Sciatic nerve (tissue), 2 donors: Measurements from ENCODE around the gene TSSK2. TPM values are rescaled to one million over a fixed set of nuclear protein-coding genes. Genes with fewer than 3 reads are reported as not detected.
"Not testable (repeated sequence)": the region's sequence is repeated elsewhere in the genome, so short reads cannot be mapped to it uniquely, and the experiment has no call there.

Source experiments
- ATAC-seq: fragments of 200-7000 bp; cut with Tn5 transposase; one replicate; pipeline ENCODE4 v1.9.1; 2020; ENCODE audit warnings: mild to moderate bottlenecking, moderate library complexity
- DNase-seq: peaks from one replicate; pipeline ENCODE4 v3.0.0-alpha.2; 2020; ENCODE audit warnings: low spot score
- intact Hi-C: fragments of 100-400 bp; cut with DNase I; formaldehyde crosslinking; loops from one replicate; pipeline ENCODE4 v1.14.2; 2022
- total RNA-seq: library from RNA; stranded (reverse); fragmentation: NEBNext Ultra II Directional; extraction: Animal tissue kit (Norgen Biotek cat#: 25700); gene quantifications from one replicate; pipeline ENCODE4 v1.2.1, GENCODE V29; 2021
- donor health status: DM: no; HTN: no; CAD: no.
- donor health status: DM: no; HTN: no; CAD: no.

TSSK2 gene
- total RNA-seq, result not detected

GRCh38 chr22:19130959-19131684, at the start of gene TSSK2:
Gene TSSK2 (plus strand): TSS chr22:19131308. CDS start chr22:19131400, 92 bp downstream.
- ATAC-seq (no peak), DNase-seq (no peak)
- intact Hi-C loops, result no loop called here

GRCh38 chr22:19081351-19081750, 49.8 kb upstream of the TSSK2 start:
- ATAC-seq (no peak), DNase-seq (no peak)
- intact Hi-C loops, result no loop called here

GRCh38 chr22:19082101-19082500, 49.0 kb upstream of the TSSK2 start:
- ATAC-seq, result no peak
- no peak for DNase-seq

DNA sequence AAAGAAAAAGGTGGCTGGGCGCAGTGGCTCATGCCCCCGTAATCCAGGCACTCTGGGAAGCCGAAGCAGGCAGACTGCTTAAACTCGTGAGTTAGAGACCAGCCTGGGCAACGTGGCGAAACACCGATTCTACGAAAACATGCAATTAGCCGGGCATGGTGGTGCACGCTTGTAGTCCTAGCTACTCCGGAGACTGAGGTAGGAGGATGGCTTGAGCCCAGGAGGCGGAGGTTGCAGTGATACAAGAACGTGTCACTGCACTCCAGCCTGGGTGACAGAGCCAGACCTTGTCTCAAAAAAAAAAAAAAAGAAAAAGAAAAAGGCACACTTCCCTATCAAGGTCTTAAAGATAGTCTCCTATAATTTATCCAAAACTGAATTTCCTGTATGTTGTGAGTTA, 48.3 kb upstream of the TSSK2 start:
- intact Hi-C loops, result no loop called here
- no peak for ATAC-seq
- DNase-seq, result no peak

More at GRCh38 chr22:19082101-19082500, 49.0 kb upstream of the TSSK2 start:
- intact Hi-C loops, result no loop called here

- ATAC-seq, intact Hi-C loops, DNase-seq: not testable (repeated sequence)
These were observed 47.0 kb upstream of the TSSK2 start for GRCh38 chr22:19084126-19084525.

DNA sequence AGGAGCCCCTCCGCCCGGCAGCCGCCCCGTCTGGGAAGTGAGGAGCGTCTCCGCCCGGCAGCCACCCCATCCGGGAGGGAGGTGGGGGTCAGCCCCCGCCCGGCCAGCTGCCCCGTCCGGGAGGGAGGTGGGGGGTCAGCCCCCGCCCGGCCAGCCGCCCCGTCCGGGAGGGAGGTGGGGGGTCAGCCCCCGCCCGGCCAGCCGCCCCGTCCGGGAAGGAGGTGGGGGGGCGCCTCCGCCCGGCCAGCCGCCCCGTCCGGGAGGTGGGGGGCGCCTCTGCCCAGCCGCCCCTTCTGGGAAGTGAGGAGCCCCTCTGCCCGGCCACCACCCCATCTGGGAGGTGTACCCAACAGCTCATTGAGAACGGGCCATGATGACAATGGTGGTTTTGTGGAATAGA, 46.5 kb upstream of the TSSK2 start:
- DNase-seq, intact Hi-C loops, ATAC-seq: not testable (repeated sequence)

GRCh38 chr22:19085233-19085718, 45.8 kb upstream of the TSSK2 start:
- DNase-seq (no peak), ATAC-seq (peak; percentile 13)
- intact Hi-C loops, result no loop called here

- ATAC-seq (no peak), DNase-seq (no peak)
These were observed 44.7 kb upstream of the TSSK2 start for GRCh38 chr22:19086417-19086816.

GRCh38 chr22:19086896-19087295, 44.2 kb upstream of the TSSK2 start:
- DNase-seq (no peak), ATAC-seq (no peak)
- intact Hi-C loops, result no loop called here

More at GRCh38 chr22:19086417-19086816, 44.7 kb upstream of the TSSK2 start:
- intact Hi-C loops, result no loop called here

GRCh38 chr22:19088866-19089595, 42.1 kb upstream of the TSSK2 start:
- ATAC-seq, result no peak
- DNase-seq, result no peak
- intact Hi-C loops, result no loop called here

DNA sequence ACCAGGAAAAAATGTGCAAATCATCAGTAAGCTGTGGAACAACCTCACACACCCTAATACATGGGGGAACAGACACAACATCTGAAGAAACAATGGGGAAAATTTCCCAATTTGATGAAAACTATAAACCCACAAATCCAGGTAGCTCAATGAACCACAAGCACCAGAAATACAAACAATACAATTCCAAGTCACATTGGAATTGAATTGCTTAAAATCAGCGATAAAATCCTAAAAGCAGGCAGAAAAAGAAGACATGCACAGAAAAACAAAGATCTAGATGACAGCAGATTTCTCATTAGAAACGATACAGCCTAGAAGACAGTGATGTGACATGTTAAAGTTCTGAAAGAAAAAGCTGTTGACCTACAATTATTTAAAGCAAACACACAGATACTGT, 40.9 kb upstream of the TSSK2 start:
- ATAC-seq, result no peak
- no peak for DNase-seq

DNA sequence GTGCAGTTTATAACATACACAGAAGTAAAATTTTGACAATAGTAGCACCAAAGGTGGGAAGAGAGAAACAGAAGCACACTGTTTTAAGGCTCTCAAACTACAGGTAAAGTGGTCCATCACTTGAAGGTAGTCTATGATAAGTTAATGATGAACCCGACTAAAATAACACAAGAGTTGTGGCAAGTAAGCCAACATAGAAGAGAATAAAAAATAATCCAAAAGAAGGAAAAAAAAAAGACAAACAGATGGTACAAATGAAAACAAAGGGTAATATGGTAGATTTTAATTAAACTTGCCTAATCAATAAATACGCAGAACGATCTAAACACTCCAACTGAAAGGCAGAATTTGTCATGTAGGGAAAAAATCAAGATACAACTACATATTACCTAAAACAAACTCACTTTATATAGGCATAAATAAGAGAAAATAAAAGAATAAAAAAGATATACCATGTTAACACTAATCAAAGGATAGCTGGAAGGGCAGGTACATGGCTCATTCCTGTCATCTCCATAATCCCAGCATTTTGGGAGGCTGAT, 40.5 kb upstream of the TSSK2 start:
- no peak for DNase-seq
- intact Hi-C loops, result no loop called here
- ATAC-seq, result no peak

More for the DNA sequence above, 40.9 kb upstream of the TSSK2 start:
- intact Hi-C loops, result no loop called here

- intact Hi-C loops, result no loop called here
- DNase-seq (no peak), ATAC-seq (no peak)
These were observed 38.4 kb upstream of the TSSK2 start for GRCh38 chr22:19092725-19093124.

DNA sequence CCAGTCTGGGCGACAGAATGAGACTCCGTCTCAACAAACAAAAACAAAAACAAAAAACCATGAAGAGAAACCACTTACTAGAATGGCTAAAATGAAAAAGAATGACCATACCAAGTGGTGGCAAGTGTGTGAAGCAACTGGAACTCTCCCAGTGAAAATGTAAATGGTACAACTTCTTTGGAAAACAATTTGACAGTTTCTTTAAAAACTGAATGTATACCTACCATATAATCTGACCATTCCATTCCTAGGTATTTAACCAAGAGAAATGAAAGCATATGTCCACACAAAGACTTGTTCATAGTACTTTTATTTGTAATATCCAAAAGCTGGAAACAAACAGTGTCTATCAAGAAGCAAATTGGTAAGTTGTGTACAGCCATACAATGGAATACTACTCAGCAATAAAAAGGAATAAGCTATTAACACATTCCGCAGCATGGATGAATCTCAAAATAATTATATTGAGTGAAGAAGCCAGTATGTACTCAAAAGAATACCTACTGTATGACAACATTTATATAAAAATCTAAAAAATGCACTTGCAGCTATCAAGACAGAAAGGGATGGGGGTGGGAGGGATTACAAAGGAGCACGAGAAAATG, 36.6 kb upstream of the TSSK2 start:
- ATAC-seq, result no peak
- DNase-seq, result no peak
- intact Hi-C loops, result no loop called here

DNA sequence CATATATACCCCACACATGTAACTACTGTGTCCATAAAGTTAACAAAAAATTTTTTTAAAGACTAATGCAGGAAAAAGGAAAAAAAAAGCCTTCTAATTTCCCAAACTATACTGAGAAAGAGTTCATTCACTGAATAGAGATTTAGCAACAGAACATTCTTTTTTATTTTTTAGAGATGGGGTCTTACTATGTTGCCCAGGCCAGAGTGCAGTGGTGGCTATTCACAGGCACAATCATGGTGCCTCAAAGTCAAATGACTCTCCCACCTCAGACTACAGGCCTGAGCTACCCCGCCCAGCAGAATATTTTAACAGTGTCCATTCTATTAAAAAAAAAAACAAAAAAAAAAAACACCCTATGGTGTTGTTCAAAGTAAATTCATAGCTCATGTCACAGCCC, 34.6 kb upstream of the TSSK2 start:
- no peak for ATAC-seq
- intact Hi-C loops, result no loop called here
- DNase-seq, result no peak

GRCh38 chr22:19097518-19097917, 33.6 kb upstream of the TSSK2 start:
- ATAC-seq (peak; percentile 26), DNase-seq (no peak)
- intact Hi-C loops, result no loop called here

GRCh38 chr22:19098157-19098556, 33.0 kb upstream of the TSSK2 start:
- intact Hi-C loops, result no loop called here
- DNase-seq (no peak), ATAC-seq (peak; percentile 42)

- intact Hi-C loops, result loop anchor here (10.0 kb wide), 1 partner anchor 59 kb away; no protein-coding TSS in a partner anchor
- DNase-seq (peak; percentile 51), ATAC-seq (no peak)
These were observed 27.0 kb upstream of the TSSK2 start for GRCh38 chr22:19103880-19104821.
